Fibroblast of skin of right biceps (primary cell): ENCODE data around the gene RRBP1.
A peak's percentile ranks its signal among the peaks of the same experiment; 100 is the strongest.
"Not testable (repeated sequence)": the region's sequence is repeated elsewhere in the genome, so short reads cannot be mapped to it uniquely, and the experiment has no call there.

Experiments
- DNase-seq: peaks from one replicate; pipeline ENCODE4 v3.0.0-alpha.2; 2013

The RRBP1 gene

GRCh38 chr20:17707951-17708350, 25.9 kb upstream of the RRBP1 start:
- DNase-seq = not testable (repeated sequence)

GRCh38 chr20:17706632-17707031, 24.6 kb upstream of the RRBP1 start:
- DNase-seq = no peak

GRCh38 chr20:17705916-17706315, 23.9 kb upstream of the RRBP1 start:
- DNase-seq = no peak

- no peak for DNase-seq
These were observed 22.7 kb upstream of the RRBP1 start for GRCh38 chr20:17704589-17705317.

GRCh38 chr20:17701826-17702225, 19.8 kb upstream of the RRBP1 start:
- no peak for DNase-seq

GRCh38 chr20:17700637-17701036, 18.6 kb upstream of the RRBP1 start:
- DNase-seq = no peak

- no peak for DNase-seq
These were observed 17.9 kb upstream of the RRBP1 start, which contains the start of gene BANF2 for GRCh38 chr20:17699931-17700351. TSS of gene BANF2 (plus strand) at chr20:17699966. CDS start at chr20:17725026, 25,060 bp downstream.

- no peak for DNase-seq
These were observed 16.3 kb upstream of the RRBP1 start for GRCh38 chr20:17698384-17698783.

GRCh38 chr20:17697171-17697570, 15.1 kb upstream of the RRBP1 start:
- no peak for DNase-seq

- DNase-seq = no peak
These were observed 14.2 kb upstream of the RRBP1 start for GRCh38 chr20:17696287-17696686.

GRCh38 chr20:17694767-17695166, 12.7 kb upstream of the RRBP1 start:
- DNase-seq = no peak

GRCh38 chr20:17693444-17694001, 11.5 kb upstream of the RRBP1 start:
- no peak for DNase-seq

GRCh38 chr20:17691758-17692157, 9.7 kb upstream of the RRBP1 start:
- no peak for DNase-seq

- DNase-seq = no peak
These were observed 8.1 kb upstream of the RRBP1 start for GRCh38 chr20:17690144-17690543.

- DNase-seq = no peak
These were observed 6.9 kb upstream of the RRBP1 start for GRCh38 chr20:17688965-17689364.

GRCh38 chr20:17687800-17688199, 5.8 kb upstream of the RRBP1 start:
- DNase-seq = no peak

- no peak for DNase-seq
These were observed 3.1 kb upstream of the RRBP1 start for GRCh38 chr20:17685168-17685567.

GRCh38 chr20:17684077-17684888, 2.2 kb upstream of the RRBP1 start:
- no peak for DNase-seq

GRCh38 chr20:17683218-17684076, 1.4 kb upstream of the RRBP1 start:
- DNase-seq = no peak

- no peak for DNase-seq
These were observed 802 bp upstream of the RRBP1 start for GRCh38 chr20:17682889-17683198.

GRCh38 chr20:17681726-17682102, 328 bp downstream of the RRBP1 start:
- DNase-seq = no peak

- DNase-seq = peak; percentile 78
These were observed 961 bp downstream of the RRBP1 start for GRCh38 chr20:17680836-17681725.
